GM12873 (cell line): ENCODE measurements around the gene FGF5.

Experiments used
- TF ChIP-seq, protein P1 (sequence below): IDR thresholded peaks from 2 replicates; pipeline ENCODE4 v1.5.1; 2012; ENCODE audit warnings: low read depth, mild to moderate bottlenecking, moderate library complexity, low read length, control low read depth; ENCODE audit not compliant: insufficient read depth; ENCODE audit errors: missing control alignments

Gene FGF5

DNA sequence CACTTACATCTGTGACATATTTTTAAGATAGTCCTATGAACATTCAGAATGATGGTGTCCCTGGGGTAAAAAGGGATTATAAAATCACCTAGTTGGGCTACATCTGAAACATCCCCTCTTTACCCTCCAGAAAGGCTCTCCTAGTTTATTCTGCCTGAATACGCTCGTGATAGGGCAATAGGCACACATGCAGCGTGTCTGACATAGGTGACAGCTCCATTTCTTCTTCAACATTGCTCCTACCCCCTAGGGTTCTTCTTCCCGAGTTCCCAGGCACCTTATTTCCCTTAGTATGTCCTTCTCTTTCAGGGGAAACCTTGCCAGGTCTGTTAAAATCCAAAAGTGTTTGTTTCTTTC, 42.0 kb downstream of the FGF5 start:
- TF ChIP-seq, protein P1, sequence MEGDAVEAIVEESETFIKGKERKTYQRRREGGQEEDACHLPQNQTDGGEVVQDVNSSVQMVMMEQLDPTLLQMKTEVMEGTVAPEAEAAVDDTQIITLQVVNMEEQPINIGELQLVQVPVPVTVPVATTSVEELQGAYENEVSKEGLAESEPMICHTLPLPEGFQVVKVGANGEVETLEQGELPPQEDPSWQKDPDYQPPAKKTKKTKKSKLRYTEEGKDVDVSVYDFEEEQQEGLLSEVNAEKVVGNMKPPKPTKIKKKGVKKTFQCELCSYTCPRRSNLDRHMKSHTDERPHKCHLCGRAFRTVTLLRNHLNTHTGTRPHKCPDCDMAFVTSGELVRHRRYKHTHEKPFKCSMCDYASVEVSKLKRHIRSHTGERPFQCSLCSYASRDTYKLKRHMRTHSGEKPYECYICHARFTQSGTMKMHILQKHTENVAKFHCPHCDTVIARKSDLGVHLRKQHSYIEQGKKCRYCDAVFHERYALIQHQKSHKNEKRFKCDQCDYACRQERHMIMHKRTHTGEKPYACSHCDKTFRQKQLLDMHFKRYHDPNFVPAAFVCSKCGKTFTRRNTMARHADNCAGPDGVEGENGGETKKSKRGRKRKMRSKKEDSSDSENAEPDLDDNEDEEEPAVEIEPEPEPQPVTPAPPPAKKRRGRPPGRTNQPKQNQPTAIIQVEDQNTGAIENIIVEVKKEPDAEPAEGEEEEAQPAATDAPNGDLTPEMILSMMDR: no peak

GRCh38 chr4:80309294-80310004, 43.0 kb downstream of the FGF5 start:
- TF ChIP-seq, protein P1: no peak

- TF ChIP-seq, protein P1: no peak
Measured at GRCh38 chr4:80311130-80311529, 44.7 kb downstream of the FGF5 start.

GRCh38 chr4:80312124-80312523, 45.7 kb downstream of the FGF5 start:
- TF ChIP-seq, protein P1: no peak

DNA sequence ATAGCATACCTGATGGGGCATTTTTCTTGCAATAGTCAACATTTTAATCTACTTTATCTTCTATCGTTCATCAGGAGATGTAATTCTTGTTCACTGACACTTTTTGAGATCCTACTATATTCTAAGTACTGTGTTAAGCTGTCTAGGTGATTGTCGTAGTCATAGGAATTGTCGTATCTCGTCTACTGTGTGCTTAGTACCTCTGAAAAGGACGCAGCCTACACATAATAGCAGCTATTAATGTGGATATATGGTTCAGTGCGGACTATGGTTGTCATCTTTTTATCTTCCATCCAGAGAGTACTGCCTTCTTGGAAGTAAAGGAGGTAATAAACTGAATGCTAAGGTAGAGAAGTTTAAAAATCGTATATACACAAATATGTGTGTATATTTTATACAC, 47.2 kb downstream of the FGF5 start:
- TF ChIP-seq, protein P1: no peak

GRCh38 chr4:80321341-80321740, 54.9 kb downstream of the FGF5 start:
- TF ChIP-seq, protein P1: no peak

GRCh38 chr4:80321776-80322175, 55.3 kb downstream of the FGF5 start:
- TF ChIP-seq, protein P1: peak; percentile 7
